Fibroblast of lung (primary cell): ENCODE data around the gene CAMSAP3. TPM values are rescaled to one million over a fixed set of nuclear protein-coding genes. Genes with fewer than 3 reads are reported as not detected.

Experiments
- DNase-seq, 2 donors: peaks; one replicate each; pipeline versions ENCODE4 v3.0.0 to v3.0.0-alpha.2; 2010; ENCODE audit warnings: low read depth in 2 of 2
- H2AFZ ChIP-seq: 2 replicates; pipeline ENCODE4 v1.5.1; 2012; ENCODE audit warnings: low read length, control low read depth, inconsistent platforms
- H3K27ac ChIP-seq: 2 replicates; pipeline ENCODE4 v1.5.1; 2011; ENCODE audit warnings: low read length, control low read depth; ENCODE audit not compliant: insufficient read depth
- H3K27me3 ChIP-seq: 2 replicates; pipeline ENCODE4 v1.5.1; 2011; ENCODE audit warnings: mild to moderate bottlenecking, low read length; ENCODE audit not compliant: control insufficient read depth, insufficient read depth
- H3K36me3 ChIP-seq: 2 replicates; pipeline ENCODE4 v1.5.1; 2011; ENCODE audit warnings: low read length; ENCODE audit not compliant: control insufficient read depth, insufficient read depth
- H3K4me1 ChIP-seq: 2 replicates; pipeline ENCODE4 v1.5.1; 2011; ENCODE audit warnings: low read length; ENCODE audit not compliant: control insufficient read depth, insufficient read depth; ENCODE audit errors: extremely low read depth
- H3K4me2 ChIP-seq: 2 replicates; pipeline ENCODE4 v1.5.1; 2011; ENCODE audit warnings: low read length, control low read depth; ENCODE audit not compliant: insufficient read depth; ENCODE audit errors: extremely low read depth
- H3K4me3 ChIP-seq, 4 experiments: fragments of 200-600 bp in 1 of 4; sonication (generic) in 1 of 4; replicated peaks in 1 of 4; 2 replicates each; pipeline ENCODE4 v1.5.1; 2011 to 2016; ENCODE audit warnings: low read length in 4 of 4, low read depth in 3 of 4, mild to moderate bottlenecking in 3 of 4, control low read depth in 2 of 4, inconsistent platforms in 1 of 4, mixed read lengths in 1 of 4; ENCODE audit not compliant: insufficient read depth in 1 of 4; ENCODE audit errors: control extremely low read depth in 1 of 4
- H3K79me2 ChIP-seq: 2 replicates; pipeline ENCODE4 v1.5.1; 2012; ENCODE audit warnings: mild to moderate bottlenecking, low read length, inconsistent platforms; ENCODE audit not compliant: control insufficient read depth, insufficient read depth
- H3K9ac ChIP-seq: 2 replicates; pipeline ENCODE4 v1.5.1; 2011; ENCODE audit warnings: mild to moderate bottlenecking, low read length, control low read depth; ENCODE audit not compliant: insufficient read depth
- H3K9me3 ChIP-seq: 2 replicates; pipeline ENCODE4 v1.5.1; 2012; ENCODE audit warnings: low read depth, low read length; ENCODE audit not compliant: control insufficient read depth, insufficient read depth
- H4K20me1 ChIP-seq: 2 replicates; pipeline ENCODE4 v1.5.1; 2011; ENCODE audit warnings: low read length; ENCODE audit not compliant: control insufficient read depth, insufficient read depth; ENCODE audit errors: extremely low read depth
- EZH2 ChIP-seq: IDR thresholded peaks from 2 replicates; pipeline ENCODE4 v1.5.1; 2012; ENCODE audit warnings: low read length, control low read depth, mild to moderate bottlenecking; ENCODE audit errors: missing control alignments
- polyA plus RNA-seq, 2 donors: library from polyadenylated mRNA; depleted of rRNA in 1 of 2; stranded (reverse) in 1 of 2; unstranded in 1 of 2; fragments of >200 nt; gene quantifications; 2 replicates each; pipeline ENCODE4 v1.2.1, GENCODE V29; 2011 to 2012; ENCODE audit warnings: missing spikeins in 1 of 2
- total RNA-seq: library from RNA; depleted of rRNA; stranded (reverse); fragments of >200 nt; gene quantifications from 2 replicates; pipeline ENCODE4 v1.2.1, GENCODE V29; 2014
- TF ChIP-seq, protein P1 (sequence below), 2 donors: IDR thresholded peaks in 1 of 2; conservative IDR thresholded peaks in 1 of 2; 1 replicate in 1 of 2; 2 replicates in 1 of 2; pipeline ENCODE4 v1.5.1; 2011 to 2012; ENCODE audit warnings: low read length in 2 of 2, control low read depth in 1 of 2, inconsistent platforms in 1 of 2, low read depth in 1 of 2, mild to moderate bottlenecking in 1 of 2

Gene CAMSAP3
- total and polyA plus RNA-seq, 2 donors (not counting 1 experiment from before 2014, with no cell fraction given): not detected

- Histone ChIP-seq H3K4me2 (no peak overlapping the region), H3K4me3 (no peak overlapping the region), H3K9me3 (no peaks in the 10 kb centered on the region), H3K79me2 (no peaks in the 10 kb centered on the region), H3K27ac (no peak overlapping the region), H4K20me1 (no peaks in the 10 kb centered on the region), H3K36me3 (peaks cover 21% of the 10 kb centered on the region), H2AFZ (no peak overlapping the region), H3K27me3 (no peaks in the 10 kb centered on the region), H3K9ac (no peak overlapping the region), H3K4me1 (no peaks in the 10 kb centered on the region)
- TF ChIP-seq, protein P1, sequence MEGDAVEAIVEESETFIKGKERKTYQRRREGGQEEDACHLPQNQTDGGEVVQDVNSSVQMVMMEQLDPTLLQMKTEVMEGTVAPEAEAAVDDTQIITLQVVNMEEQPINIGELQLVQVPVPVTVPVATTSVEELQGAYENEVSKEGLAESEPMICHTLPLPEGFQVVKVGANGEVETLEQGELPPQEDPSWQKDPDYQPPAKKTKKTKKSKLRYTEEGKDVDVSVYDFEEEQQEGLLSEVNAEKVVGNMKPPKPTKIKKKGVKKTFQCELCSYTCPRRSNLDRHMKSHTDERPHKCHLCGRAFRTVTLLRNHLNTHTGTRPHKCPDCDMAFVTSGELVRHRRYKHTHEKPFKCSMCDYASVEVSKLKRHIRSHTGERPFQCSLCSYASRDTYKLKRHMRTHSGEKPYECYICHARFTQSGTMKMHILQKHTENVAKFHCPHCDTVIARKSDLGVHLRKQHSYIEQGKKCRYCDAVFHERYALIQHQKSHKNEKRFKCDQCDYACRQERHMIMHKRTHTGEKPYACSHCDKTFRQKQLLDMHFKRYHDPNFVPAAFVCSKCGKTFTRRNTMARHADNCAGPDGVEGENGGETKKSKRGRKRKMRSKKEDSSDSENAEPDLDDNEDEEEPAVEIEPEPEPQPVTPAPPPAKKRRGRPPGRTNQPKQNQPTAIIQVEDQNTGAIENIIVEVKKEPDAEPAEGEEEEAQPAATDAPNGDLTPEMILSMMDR (conservative IDR thresholded peaks at IDR 0.05 in 1 of 2, IDR thresholded peaks at IDR 0.05 in 1 of 2; ENCODE audit: low read depth in 1 of 2, low read length in 2 of 2): no peak
- DNase-seq: no peak
Measured at GRCh38 chr19:7618771-7619510, 23.3 kb downstream of the CAMSAP3 start.

DNA sequence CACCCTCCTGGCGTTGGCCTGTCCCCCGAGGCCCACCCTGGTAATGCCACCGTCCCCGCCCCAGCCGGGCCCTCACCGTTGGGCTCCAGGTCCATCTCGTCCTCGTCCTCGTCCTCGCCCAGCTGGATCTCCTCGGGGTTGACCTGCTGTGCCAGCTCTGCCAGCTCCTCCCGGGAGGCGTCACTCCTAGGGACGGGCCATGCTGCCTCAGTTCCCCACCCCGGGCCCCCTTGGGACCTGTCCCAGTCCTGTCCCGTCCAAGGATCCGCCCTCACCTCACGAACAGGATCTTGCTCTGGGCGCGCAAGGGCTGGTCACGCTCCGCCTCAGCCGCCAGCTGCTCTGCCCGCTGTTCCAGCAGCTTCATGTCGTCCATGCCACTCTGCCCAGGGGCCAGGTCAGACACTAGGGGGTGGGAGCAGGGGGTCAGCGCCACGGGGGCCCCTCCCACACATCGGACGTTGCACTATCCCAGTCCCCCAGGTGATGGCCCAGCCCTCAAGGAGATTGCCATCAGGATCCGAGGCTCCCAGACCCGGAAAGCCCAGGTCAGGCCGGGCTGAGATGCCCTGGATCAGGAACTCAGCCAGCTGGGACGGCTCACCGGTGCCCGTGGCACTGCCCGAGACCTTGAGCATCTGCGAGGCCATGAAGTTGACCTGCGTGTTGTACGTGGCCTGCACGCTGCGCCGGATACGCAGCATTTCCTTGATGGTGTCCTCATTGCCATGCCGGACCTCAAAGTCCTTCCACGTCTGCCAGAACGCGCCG is 24.2 kb downstream of the CAMSAP3 start:
- DNase-seq: no peak
- no peak overlapping the region for H3K4me2 ChIP-seq
- no peaks in the 10 kb centered on the region for H3K27me3 ChIP-seq
- H3K9ac ChIP-seq: no peak overlapping the region
- no peaks in the 10 kb centered on the region for H3K4me1 ChIP-seq
- no peaks in the 10 kb centered on the region for H3K79me2 ChIP-seq
- TF ChIP-seq, protein P1 (conservative IDR thresholded peaks at IDR 0.05 in 1 of 2, IDR thresholded peaks at IDR 0.05 in 1 of 2; ENCODE audit: low read depth in 1 of 2, low read length in 2 of 2): no peak
- TF ChIP-seq EZH2: no peak
- peaks cover 22% of the 10 kb centered on the region for H3K36me3 ChIP-seq
- H2AFZ ChIP-seq: no peak overlapping the region
- H3K4me3 ChIP-seq: no peak overlapping the region
- H4K20me1 ChIP-seq: no peaks in the 10 kb centered on the region
- H3K9me3 ChIP-seq: no peaks in the 10 kb centered on the region
- no peak overlapping the region for H3K27ac ChIP-seq
